T-helper 1 cell treated with Interleukin-12 subunit alpha and Interleukin-12 subunit beta and Interleukin-4 antibody, amounts not matched to agents 30 ng/mL and 1 ng/mL, for 36 hours (primary cell): ENCODE measurements around the gene LRP1. TPM values are rescaled to one million over a fixed set of nuclear protein-coding genes. Genes with fewer than 3 reads are reported as not detected.

ENCODE experiments used
- intact Hi-C: fragments of 100-400 bp; cut with micrococcal nuclease; formaldehyde crosslinking; loops from one replicate; pipeline ENCODE4 v1.15.1; 2024
- total RNA-seq: library from RNA; stranded (reverse); gene quantifications from 2 replicates; pipeline ENCODE4 v1.2.3, GENCODE V29; 2022

Gene LRP1
- 0.86 and 1.1 TPM in 2 replicates for total RNA-seq

DNA sequence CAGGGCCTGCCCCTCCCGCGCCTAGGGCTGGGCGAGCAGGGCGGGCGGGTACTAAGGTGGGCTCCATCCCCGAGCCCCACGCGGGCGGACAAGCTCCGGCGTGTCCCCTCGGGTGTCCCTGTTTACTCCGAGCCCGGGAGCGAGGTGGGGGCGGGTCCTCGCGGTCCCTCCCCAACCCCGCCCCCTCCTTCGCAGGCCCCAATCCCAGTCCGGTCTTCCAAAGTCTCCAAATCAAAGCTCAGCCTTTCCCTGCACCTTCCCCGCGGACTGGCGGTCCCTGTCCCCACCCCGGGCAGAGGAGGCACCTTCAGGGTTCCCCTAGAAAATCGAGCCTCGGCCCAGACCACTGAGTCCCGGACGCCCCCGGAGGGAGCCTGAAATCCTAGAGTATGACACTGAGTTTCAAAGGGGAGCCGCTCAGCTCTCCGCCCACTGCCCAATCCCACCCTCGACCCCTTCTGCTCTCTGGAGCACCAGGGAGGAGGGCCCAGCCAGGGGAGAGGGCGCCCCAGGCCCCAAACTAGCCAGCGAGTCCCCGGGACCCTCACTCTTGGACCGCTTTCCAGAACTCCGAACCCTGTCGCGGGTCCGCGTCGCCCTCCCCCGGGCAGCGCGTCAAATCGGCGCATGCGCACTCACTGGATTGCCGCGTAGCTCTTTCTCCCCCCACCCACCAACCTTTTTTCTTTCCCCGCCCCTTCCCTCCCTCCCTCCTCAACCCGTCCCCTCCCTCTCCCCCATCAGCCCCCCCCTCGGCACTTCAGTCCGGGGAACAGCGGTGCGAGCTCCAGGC, at the start of gene LRP1:
Gene LRP1, plus strand, starts transcription at position 758 of the 793 bp plus-strand sequence. CDS start 482 bp downstream, outside the sequence.
- intact Hi-C loops, result loop anchor here (1.0 kb wide), 3 partner anchors 16 to 111 kb away; partner anchors contain the start of gene NEMP1

DNA sequence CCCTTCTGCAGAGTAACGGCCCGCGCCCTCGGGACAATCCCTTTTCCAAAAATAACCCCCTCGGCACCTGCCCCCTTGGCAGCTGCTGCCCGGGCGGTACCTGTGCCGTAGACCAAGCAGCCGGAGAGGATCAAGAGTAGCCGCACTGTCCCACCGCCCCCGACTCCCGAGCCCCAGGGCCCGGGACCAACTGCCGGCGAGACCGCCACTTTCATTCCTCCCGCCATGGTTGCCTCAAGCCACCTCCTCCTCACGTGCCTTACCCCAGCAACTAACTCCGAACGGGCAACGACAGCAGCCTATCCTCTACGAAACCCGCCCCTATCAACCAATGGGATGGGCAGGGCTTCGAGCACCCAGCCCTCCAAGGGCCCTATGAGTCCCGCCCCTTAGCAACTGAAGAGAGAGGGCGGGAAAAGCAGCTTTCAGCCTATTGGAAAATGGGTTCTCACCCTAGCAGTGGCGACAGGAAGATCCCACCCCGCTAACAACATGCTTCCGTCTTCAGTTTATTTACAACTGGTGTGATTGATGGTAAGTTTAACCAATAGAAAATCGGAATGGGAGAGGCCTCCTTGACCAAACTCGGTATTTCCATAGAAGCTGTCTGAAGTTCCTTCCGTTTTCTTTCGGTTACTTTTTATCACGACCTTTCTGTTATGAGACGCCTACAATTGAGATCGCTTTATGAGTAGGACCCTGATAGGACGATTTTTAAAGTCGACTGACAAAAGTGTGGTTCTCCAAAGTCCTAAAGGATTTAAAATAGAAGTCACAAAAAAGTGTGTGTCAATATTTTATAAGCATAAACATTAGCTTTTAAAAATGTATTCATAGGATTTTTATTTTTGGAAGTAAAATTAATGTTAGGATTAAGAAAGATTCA, 49.5 kb upstream of the LRP1 start, which contains the start of gene NEMP1:
Gene NEMP1, minus strand, starts transcription at position 273 of the 886 bp plus-strand sequence. Its CDS starts 46 bp downstream, at position 227.
- intact Hi-C loops, result loop anchor here (1.0 to 5.0 kb wide), 16 partner anchors 9 to 1106 kb away; partner anchors contain the start of genes CDK4, DDIT3, LRP1 and NACA

DNA sequence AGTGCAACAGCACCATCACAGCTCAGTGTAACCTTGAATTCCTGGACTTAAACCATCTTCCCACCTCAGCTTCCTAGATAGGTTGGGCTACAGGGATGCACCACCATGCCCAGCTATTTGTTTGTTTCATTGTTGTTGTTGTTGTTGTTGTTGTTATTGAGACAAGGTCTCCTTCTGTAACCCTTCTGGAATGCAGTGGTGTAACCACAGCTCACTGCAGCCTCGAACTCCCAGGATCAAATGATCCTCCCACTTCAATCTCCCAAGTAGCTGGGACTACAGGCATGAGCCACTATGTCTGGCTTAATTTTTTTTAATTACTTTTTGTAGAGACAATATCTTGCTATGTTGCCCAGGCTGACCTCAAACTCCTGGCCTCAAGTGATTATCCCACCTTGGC, 48.5 kb upstream of the LRP1 start:
- intact Hi-C loops, result loop anchor here (1.0 to 10.0 kb wide), 10 partner anchors 351 to 1107 kb away; partner anchors contain the start of genes ATP23, CDK4, DDIT3 and OS9

DNA sequence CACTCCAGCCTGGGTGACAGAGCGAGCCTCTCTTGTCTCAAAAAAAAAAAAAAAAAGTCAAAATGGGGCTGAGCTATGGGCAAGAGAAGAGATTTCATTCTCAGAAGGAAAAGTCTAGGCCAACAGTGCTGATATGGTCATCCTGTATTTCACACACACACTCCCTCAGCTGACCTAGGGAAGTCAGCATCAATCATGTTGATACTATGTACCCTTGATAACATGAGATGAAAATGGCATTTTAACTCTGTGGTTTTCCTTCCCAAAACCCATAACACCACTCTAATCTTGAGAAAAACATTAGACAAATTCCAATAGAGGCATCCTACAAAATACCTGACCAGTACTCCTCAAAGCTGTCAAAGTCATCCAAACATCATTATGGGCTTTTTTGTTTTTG, 47.4 kb upstream of the LRP1 start:
- intact Hi-C loops, result loop anchor here (10.0 kb wide), 1 partner anchor 864 kb away; the partner anchor contains the start of gene ATP23

DNA sequence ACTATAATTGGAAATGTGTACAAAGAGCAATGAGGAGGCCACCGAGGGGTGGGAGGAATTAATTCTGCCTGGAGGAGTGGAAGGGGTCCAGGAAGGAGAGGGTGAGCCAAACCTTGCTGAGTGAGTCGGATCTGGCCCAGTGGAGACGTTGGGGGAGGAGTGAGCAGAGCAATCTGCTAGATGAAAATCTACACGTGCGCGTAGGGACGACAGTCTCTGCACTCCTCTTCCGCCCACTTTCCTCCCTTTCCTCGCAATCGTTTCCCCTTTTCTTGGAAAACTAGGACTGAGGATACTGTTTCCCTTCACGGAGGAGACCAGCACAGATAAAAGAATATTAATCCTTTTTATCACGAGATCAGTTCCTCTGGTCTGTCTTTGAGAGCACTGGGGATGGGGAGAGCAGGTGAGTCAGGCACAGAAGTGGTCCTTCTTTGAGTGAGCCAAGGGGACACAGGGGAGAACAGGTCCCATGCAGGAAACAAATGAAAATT, 42.2 kb upstream of the LRP1 start:
- intact Hi-C loops, result loop anchor here (2.0 to 10.0 kb wide), 7 partner anchors 345 to 1159 kb away; partner anchors contain the start of genes ATP23, NABP2, PYM1 and R3HDM2

DNA sequence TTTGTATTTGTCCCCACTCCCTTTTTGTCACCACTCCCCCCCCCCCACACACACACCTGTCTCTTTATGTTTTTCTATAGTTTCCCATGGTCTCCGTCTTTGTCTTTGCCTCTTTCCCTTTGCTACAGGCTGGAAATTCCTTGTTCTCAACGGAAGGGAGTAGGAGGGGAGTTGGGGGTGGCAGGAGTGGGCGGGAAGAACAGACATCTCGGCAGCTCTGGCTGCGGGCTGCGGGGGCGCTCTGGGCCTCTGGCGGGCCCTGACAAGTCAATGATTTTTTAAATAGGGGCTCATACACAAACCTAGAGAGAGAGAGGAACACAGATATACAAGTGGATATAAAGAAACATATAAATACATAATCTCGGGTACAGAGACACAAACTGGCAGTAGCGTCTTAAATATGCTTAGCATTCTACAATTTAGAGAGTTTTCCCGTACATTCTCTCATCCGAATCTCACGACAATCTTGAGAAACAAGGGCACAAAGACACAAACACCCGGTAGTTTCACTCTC, 41.7 kb upstream of the LRP1 start:
- intact Hi-C loops, result loop anchor here (1.0 to 10.0 kb wide), 9 partner anchors 344 to 1159 kb away; partner anchors contain the start of genes ATP23, DDIT3, NABP2 and NACA

DNA sequence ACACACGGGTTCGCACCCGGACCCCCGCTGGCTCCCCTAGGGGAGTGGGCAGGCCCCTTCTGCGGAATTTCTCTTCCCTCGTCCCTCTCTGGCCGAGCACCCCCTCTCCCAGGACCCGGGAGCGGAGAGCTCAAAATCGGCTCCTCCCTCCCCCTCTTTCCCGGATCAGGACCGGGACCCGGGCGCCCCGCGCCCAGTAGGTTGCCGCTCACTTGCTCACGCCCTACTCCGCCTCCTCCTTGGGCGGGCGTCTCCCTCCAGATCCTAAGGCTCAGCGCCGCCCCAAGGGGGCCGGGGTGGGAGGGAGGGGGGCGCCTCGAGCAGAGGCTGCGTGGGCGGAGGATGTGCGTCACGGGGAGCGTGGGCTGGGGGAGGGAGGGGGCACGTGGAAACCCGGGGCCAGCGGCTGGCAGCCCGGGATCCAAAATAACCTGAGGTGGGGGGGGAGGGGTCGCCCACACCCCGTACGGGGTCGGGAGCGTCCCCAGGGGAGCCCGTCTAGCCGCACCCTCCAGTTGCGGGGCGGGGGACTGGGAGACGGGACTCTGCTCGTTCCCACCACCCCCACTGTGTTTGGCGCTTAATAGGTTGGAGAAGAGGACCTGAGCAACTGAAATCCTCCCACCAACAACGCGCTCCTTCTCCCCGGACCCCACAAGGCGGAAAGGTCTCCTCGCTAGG, 41.1 kb upstream of the LRP1 start:
- intact Hi-C loops, result loop anchor here (1.0 to 10.0 kb wide), 9 partner anchors 344 to 1160 kb away; partner anchors contain the start of genes ATP23, DDIT3, NABP2 and NACA

DNA sequence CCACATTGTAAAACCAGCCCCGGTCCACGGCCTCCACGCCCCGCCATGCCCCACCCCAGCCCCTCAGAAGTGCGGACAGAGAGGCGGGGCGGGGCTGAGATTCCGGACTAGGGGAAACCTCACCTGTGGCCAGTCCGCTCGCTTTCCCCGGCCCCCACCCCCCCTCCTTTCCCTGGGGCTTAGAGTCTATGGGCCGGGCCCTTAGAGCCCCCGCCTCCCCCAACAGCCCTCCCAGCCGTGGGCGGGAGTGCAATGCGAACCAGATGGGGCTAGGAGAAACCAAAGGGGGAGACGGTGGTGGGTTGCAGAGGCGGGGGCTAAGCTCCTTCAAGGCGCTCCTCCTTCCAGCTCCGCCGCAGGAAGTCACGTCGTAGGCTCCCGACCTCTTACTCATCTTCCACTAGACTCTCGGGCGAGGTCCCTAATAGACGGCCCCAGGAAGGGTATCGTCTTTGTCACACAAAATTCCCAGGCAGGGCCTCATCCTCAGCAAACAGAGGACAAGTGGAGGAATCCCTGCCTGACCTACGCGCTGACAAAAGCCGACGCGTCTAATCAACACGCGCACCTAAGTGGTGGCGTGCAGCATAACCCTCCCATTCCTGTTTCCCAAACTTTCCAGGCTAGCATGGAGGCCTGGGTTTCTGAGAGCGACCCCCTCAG, 40.5 kb upstream of the LRP1 start:
- intact Hi-C loops, result loop anchor here (1.0 to 10.0 kb wide), 15 partner anchors 10 to 1161 kb away; partner anchors contain the start of genes ATP23, DDIT3, NABP2 and NACA

DNA sequence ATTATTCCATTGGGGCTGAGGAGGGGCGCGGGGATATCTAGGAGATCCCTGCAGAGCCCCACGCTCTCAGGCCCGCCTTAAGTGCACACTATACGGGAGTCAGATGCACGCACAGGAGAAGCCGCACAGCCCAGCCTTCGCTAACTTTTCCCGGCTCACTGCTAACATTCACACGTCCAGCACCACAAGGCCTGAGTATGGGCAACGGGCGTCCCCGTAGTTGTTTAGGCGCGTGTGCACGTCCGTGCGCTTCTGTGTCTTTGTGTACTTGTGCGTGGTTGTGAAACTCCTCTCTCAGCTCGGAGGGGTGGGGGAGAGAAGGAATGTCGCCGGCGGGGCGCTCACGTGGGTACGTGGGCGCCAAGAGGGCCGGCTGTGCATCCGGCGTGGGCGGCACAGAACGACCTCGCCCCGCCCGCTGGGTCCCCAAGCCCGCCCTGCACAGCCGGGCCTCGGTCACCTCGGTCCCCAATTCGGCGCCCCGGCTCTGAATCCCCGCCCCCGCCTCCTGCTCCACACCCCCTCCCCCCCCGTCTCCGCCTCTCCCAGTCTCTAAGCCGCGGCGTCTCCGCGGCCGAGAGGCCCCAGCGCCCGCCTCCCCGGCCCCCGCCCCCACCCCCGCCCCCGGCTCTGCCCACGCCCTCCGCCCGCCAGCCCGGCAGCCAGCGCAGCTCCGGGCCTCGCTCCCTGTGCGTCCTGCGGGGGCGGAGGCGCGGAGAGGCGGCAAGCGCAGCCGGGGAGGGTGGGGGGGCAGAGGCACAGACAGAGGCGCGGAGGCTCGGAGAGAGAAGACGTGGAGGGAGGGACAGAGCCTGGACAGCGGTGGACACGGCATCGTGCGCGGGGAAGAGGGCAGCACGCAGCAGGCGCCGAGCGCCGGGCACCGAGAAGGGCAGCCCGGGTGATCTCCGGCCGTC, 39.7 kb upstream of the LRP1 start, which contains the start of gene NAB2:
Gene NAB2, plus strand, starts transcription at position 761 of the 917 bp plus-strand sequence. CDS start 158 bp downstream, outside the sequence.
- intact Hi-C loops, result loop anchor here (1.0 to 10.0 kb wide), 13 partner anchors 10 to 1161 kb away; partner anchors contain the start of genes ATP23, NABP2, NEMP1 and PTGES3

DNA sequence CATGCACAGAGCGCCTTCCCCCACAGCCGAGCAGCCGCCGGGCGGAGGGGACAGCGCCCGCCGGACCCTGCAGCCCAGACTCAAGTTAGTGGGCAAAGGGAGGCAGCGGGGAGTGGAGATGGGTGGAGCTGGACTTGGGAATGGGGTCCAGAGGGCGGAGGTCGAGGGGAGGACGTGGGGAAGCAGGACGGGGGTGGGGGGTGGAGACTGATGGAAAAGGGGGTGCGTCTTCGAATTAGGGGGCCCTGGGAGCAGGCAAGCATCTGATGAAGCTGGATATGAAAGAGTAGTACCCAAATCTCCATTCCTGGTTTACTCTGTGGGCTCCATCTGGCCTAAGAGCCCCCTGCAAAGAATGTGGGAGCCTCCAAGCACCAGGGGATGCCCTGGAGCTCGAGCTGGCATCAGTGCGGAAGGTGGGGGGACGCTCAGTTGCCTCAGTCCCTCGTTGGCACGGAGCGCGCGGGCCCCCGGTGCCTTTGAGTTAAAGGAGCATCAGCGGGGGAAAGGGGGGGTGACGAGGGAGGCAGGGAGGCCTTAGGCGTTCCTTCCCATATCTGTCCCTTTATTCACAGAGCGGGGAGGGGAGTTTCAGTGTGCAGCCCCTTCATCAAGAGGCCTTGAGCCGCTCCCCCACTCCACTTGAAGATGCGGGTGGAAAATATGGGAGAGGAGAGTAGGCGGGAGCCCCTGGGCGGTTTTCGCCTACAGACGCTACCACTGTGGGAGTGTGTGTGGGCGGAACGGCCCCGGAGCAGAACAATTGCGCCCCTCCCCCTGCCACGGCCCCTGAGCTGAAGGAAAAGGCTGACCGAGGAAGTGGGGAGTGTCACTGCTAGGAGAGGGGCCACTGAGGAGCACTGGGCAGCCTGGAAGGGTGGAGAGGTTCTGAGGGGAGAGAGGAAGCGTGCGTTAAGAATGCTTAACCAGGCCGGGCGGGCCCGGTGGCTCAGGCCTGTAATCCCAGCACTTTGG, 38.7 kb upstream of the LRP1 start:
- intact Hi-C loops, result loop anchor here (1.0 to 10.0 kb wide), 8 partner anchors 153 to 1162 kb away; partner anchors contain the start of genes ATP23, NABP2, PYM1 and RNF41

DNA sequence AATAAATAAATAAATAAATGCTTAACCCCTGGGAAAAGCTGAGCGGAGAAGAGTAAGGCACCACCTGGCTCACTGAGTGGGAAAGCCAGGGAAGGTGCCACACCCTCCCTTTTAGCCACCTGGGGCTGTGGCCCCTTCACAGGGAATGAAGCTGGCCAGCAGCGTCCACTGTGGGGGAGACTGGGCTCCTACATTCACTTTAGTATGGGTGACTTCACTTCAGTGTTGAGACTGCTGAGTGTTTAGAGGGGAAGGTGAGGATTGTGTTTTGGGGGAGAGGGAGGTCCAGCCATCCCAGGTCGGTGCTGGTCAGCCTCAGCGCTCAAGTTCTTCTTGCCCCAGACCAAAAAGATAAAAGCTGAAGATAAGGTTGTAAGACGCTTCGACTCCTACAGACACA, 37.8 kb upstream of the LRP1 start:
- intact Hi-C loops, result no loop called here

DNA sequence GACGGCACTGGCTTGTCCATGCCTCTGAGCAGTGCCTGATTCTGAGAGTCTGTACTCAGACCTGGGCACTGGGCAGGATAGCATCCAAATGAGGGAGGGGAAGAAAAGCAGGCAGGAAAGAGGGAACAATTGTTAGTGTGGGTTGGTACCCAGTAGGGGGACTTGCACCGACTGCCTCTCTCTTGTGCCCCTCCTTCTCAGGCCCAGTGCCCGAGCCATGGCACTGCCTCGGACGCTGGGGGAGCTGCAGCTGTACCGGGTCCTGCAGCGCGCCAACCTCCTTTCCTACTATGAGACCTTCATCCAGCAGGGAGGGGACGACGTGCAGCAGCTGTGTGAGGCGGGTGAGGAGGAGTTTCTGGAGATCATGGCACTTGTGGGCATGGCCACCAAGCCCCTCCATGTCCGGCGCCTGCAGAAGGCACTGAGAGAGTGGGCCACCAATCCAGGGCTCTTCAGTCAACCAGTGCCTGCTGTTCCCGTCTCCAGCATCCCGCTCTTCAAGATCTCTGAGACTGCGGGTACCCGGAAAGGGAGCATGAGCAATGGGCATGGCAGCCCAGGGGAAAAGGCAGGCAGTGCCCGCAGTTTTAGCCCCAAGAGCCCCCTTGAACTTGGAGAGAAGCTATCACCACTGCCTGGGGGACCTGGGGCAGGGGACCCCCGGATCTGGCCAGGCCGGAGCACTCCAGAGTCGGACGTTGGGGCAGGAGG, 37.2 kb upstream of the LRP1 start:
- intact Hi-C loops, result no loop called here

DNA sequence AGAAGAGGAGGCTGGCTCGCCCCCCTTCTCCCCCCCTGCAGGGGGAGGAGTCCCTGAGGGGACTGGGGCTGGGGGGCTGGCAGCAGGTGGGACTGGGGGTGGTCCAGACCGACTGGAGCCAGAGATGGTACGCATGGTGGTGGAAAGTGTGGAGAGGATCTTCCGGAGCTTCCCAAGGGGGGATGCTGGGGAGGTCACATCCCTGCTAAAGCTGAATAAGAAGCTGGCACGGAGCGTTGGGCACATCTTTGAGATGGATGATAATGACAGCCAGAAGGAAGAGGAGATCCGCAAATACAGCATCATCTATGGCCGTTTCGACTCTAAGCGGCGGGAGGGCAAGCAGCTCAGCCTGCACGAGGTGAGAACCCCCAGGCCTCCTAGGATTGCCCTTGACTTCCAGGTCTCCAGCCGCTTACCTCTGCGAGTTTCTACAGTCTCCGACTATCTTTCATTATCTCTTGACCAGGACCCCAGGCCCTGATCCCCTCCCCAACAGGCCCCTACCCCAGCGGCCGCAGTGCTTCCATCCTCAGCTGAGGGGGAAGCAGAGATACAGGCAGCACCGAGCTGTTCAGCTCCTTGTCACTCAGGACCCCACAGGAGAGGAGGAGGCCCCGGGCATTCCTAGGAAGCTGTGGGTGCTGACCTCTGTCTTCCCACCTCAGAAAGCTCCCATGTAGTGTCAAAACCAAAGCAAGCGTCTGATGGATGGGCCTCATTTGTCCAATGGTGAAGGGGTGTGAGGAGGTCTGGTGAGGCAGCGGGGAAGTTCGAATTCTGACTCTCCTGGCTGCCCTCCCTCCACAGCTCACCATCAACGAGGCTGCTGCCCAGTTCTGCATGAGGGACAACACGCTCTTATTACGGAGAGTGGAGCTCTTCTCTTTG, 36.4 kb upstream of the LRP1 start:
- intact Hi-C loops, result no loop called here

DNA sequence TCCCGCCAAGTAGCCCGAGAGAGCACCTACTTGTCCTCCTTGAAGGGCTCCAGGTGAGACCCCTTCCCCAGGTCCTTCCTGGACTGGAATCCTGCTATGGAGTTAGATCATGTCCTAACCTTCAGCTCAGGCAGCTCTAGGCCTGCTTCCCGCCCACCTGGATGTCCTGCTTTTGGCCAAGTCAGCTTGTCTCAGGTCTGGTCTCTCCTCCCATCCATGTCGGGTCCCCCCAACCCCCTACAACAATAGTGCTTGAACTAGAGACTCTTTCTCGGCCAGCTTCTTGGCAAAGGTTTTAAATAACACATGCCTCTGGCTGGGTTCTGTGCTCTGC, 35.8 kb upstream of the LRP1 start:
- intact Hi-C loops, result no loop called here

DNA sequence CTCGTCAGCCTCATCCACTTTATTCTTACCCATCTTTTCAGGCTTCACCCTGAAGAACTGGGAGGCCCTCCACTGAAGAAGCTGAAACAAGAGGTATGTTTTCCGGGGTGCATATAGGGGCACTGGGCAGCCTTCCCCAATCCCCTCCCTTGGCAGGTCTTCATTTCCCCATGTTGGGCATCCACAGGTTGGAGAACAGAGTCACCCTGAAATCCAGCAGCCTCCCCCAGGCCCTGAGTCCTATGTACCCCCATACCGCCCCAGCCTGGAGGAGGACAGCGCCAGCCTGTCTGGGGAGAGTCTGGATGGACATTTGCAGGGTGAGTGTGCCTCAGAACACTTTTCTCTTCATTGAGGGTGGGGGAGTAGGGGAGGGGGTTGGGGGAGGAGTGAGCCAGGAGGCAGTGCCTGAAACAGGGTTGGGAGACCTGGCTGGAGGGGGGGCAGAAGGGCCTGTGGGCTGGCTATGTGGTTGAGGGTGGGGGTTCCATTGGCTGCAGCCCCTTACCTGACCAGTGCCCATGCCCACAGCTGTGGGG, 35.3 kb upstream of the LRP1 start:
- intact Hi-C loops, result loop anchor here (1.0 kb wide), 1 partner anchor 24 kb away; no protein-coding TSS in a partner anchor
